ENCODE data around the gene ATP1B1. TPM values are rescaled to one million over a fixed set of nuclear protein-coding genes. Genes with fewer than 3 reads are reported as not detected.

The ATP1B1 gene
- total and polyA plus RNA-seq, 2 of the 8 experiments (the other 6 are each of a cell fraction or from before 2014, with no cell fraction given) = 16.3 to 76.5 TPM

DNA sequence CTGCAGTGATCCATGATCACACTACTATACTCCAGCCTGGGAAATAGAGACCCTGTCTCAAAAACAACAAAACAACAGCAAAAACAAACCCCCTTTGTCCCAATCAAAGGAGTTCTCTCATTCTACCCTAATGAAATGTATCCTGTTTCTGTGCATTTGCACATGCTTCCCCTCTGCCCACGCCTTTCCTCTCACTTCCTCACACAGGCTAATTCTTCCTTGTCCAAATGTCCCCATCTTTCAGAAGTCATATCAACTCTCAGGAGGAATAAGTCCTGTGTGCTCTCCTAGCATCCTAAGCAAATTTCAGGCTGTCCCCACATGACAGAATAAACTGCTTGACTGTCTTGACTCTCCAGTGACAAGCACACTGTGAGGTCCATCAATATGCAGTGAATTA is 8.1 kb upstream of the ATP1B1 start:
- CTCF ChIA-PET (ENCODE audit: partially characterized antibody) = interaction anchor here (0.5 kb wide), 1 partner anchor 26 kb away, joined by 3 read pairs; no protein-coding TSS in a partner anchor
- no peak overlapping the region for H3K23ac ChIP-seq (ENCODE audit: insufficient read length)
- H3K4me1 ChIP-seq (replicated peaks in 1 of 4; ENCODE audit: control insufficient read depth in 3 of 4, insufficient read depth in 4 of 4, low read length in 3 of 4) = no peaks in the 10 kb centered on the region; a peak in 2 of 7 replicates
- H2BK12ac ChIP-seq (ENCODE audit: low read depth, low read length) = no peak overlapping the region
- H3K23me2 ChIP-seq (ENCODE audit: low read depth, low read length) = no peaks in the 10 kb centered on the region
- H2BK120ac ChIP-seq (replicated peaks; ENCODE audit: low read depth, low read length) = no peak overlapping the region
- no peak overlapping the region for H4K8ac ChIP-seq (ENCODE audit: extremely low read depth, insufficient read depth, low read length)
- no peak overlapping the region for H2BK20ac ChIP-seq (ENCODE audit: low read length)
- POLR2A ChIA-PET (ENCODE audit: partially characterized antibody) = interaction anchor here (1.3 kb wide), 1 partner anchor 8 kb away, joined by 3 read pairs; the partner anchor contains the start of gene ATP1B1
- H3K14ac ChIP-seq (ENCODE audit: insufficient read length) = no peak overlapping the region
- H3K79me1 ChIP-seq (ENCODE audit: low read depth, low read length) = no peaks in the 10 kb centered on the region
- no peak overlapping the region for H3K4ac ChIP-seq (replicated peaks; ENCODE audit: insufficient read length, low read depth, low read length)
- H2BK15ac ChIP-seq (ENCODE audit: low read length) = no peak overlapping the region
- H3K4me3 ChIP-seq (ENCODE audit: extremely low read depth in 1 of 4, insufficient read depth in 2 of 4, low read depth in 3 of 4, low read length in 4 of 4) = no peak overlapping the region
- no peak overlapping the region for H3K4me2 ChIP-seq (ENCODE audit: insufficient read depth in 1 of 2, low read depth in 2 of 2, low read length in 2 of 2)
- no peaks in the 10 kb centered on the region for H3K79me2 ChIP-seq (ENCODE audit: control insufficient read depth in 1 of 2, insufficient read depth in 2 of 2, low read length in 2 of 2)
- 64% methylated on average over 1 of the region's 1 CpG; no CpG with 5 or more reads in 1 of the 2 experiments for WGBS, 2 experiments (ENCODE audit: extremely low coverage in 1 of 2, insufficient coverage in 1 of 2, insufficient read length in 1 of 2, insufficient replicate concordance in 2 of 2, low coverage in 1 of 2, low lambda C conversion rate in 2 of 2, missing lambda C conversion rate in 1 of 2)
- H3K36me3 ChIP-seq (ENCODE audit: control insufficient read depth in 2 of 4, insufficient read depth in 4 of 4, low read length in 3 of 4) = no peaks in the 10 kb centered on the region
- TF ChIP-seq CEBPB (IDR thresholded peaks at IDR 0.05; ENCODE audit: low read depth, low read length) (no peak), SIRT6 (IDR thresholded peaks at IDR 0.05; ENCODE audit: low read length) (no peak)
- H3K56ac ChIP-seq (replicated peaks; ENCODE audit: insufficient read length, low read depth, low read length) = no peak overlapping the region
- DNase-seq (ENCODE audit: low read depth in 1 of 2, low spot score in 2 of 2) (no peak), FAIRE-seq (no peak)
- no peak overlapping the region for H2BK5ac ChIP-seq (ENCODE audit: low read depth, low read length)
- no peak overlapping the region for H2AK5ac ChIP-seq (ENCODE audit: low read depth, low read length)
- no peak overlapping the region for H3K9ac ChIP-seq (replicated peaks in 1 of 4; ENCODE audit: extremely low read depth in 1 of 4, low read depth in 3 of 4, low read length in 3 of 4)
- no peak overlapping the region for H3K18ac ChIP-seq (ENCODE audit: extremely low read depth, low read length)
- no peak overlapping the region for H3K27ac ChIP-seq (ENCODE audit: low read depth, low read length)
- no peak overlapping the region for H4K5ac ChIP-seq (ENCODE audit: insufficient read length, low read depth, low read length)
- no peaks in the 10 kb centered on the region for H3K27me3 ChIP-seq (replicated peaks in 1 of 4; ENCODE audit: control insufficient read depth in 3 of 4, extremely low read depth in 1 of 4, insufficient read depth in 3 of 4, low read length in 3 of 4)
- H2AFZ ChIP-seq (ENCODE audit: low read length) = no peak overlapping the region
- no peak overlapping the region for H4K91ac ChIP-seq (replicated peaks; ENCODE audit: insufficient read length, low read length)
- no peaks in the 10 kb centered on the region for H3K9me3 ChIP-seq (ENCODE audit: insufficient read depth in 2 of 2, low read depth in 1 of 2, low read length in 1 of 2)
- H4K20me1 ChIP-seq (replicated peaks in 1 of 2; ENCODE audit: control insufficient read depth in 1 of 2, insufficient read depth in 2 of 2, low read length in 2 of 2) = no peaks in the 10 kb centered on the region

Measured in H1 (cell line).